DOHH2 (cell line): ENCODE measurements around the gene CCR5.

Experiments used
- H3F3A ChIP-seq: fragments of 200-600 bp; sonication (generic), shearing (Covaris generic); 2 replicates; pipeline ENCODE4 v1.6.0; 2016; ENCODE audit warnings: antibody characterized with exemption, mild to moderate bottlenecking; ENCODE audit not compliant: control insufficient read depth, insufficient read depth
- H3K27ac ChIP-seq: fragments of 200-600 bp; sonication (generic); 2 replicates; pipeline ENCODE4 v1.5.1; 2014; ENCODE audit warnings: low read depth, mild to moderate bottlenecking, low read length, moderate library complexity
- H3K27me3 ChIP-seq: fragments of 200-600 bp; sonication (generic); 2 replicates; pipeline ENCODE4 v1.6.1; 2014; ENCODE audit warnings: mild to moderate bottlenecking, low read length, mixed read lengths; ENCODE audit not compliant: control insufficient read depth
- H3K36me3 ChIP-seq: fragments of 200-600 bp; sonication (generic); 2 replicates; pipeline ENCODE4 v1.6.1; 2014; ENCODE audit warnings: mild to moderate bottlenecking, low read length, moderate library complexity, mixed read lengths; ENCODE audit not compliant: control insufficient read depth
- H3K4me1 ChIP-seq: fragments of 200-600 bp; sonication (generic); 2 replicates; pipeline ENCODE4 v1.6.1; 2014; ENCODE audit warnings: mild to moderate bottlenecking, low read length, mixed read lengths; ENCODE audit not compliant: control insufficient read depth
- H3K4me2 ChIP-seq: fragments of 200-600 bp; sonication (generic); 2 replicates; pipeline ENCODE4 v1.6.0; 2014; ENCODE audit warnings: mild to moderate bottlenecking, low read length, moderate library complexity
- H3K4me3 ChIP-seq: fragments of 200-600 bp; sonication (generic); 2 replicates; pipeline ENCODE4 v1.5.1; 2014; ENCODE audit warnings: mild to moderate bottlenecking, low read length, mixed read lengths
- H3K79me2 ChIP-seq: fragments of 200-600 bp; sonication (generic); 2 replicates; pipeline ENCODE4 v1.6.1; 2014; ENCODE audit warnings: mild to moderate bottlenecking, low read length, mixed read lengths; ENCODE audit not compliant: control insufficient read depth
- H3K9me2 ChIP-seq: fragments of 200-600 bp; sonication (generic); replicated peaks from 2 replicates; pipeline ENCODE4 v1.6.1; 2014; ENCODE audit warnings: mild to moderate bottlenecking, low read length, mixed read lengths; ENCODE audit not compliant: control insufficient read depth
- H3K9me3 ChIP-seq: fragments of 200-600 bp; sonication (generic); 2 replicates; pipeline ENCODE4 v1.6.1; 2014; ENCODE audit warnings: antibody characterized with exemption, low read length, mixed read lengths; ENCODE audit not compliant: control insufficient read depth, insufficient read depth
- H4K20me1 ChIP-seq: fragments of 200-600 bp; sonication (generic); 2 replicates; pipeline ENCODE4 v1.6.0; 2014; ENCODE audit warnings: low read depth, mild to moderate bottlenecking, antibody characterized with exemption, low read length, moderate library complexity; ENCODE audit not compliant: control insufficient read depth, insufficient read depth
- EZH2phosphoT487 ChIP-seq: fragments of 200-600 bp; sonication (generic); IDR thresholded peaks from 2 replicates; pipeline ENCODE4 v1.6.1; 2017; ENCODE audit warnings: borderline replicate concordance, mild to moderate bottlenecking, antibody characterized with exemption, low read length, moderate library complexity, mixed read lengths
- TF ChIP-seq, protein P1 (sequence below): fragments of 200-600 bp; sonication (generic); IDR thresholded peaks from one replicate; pipeline ENCODE4 v1.5.1; 2014; ENCODE audit warnings: antibody characterized with exemption, mild to moderate bottlenecking, low read depth, low read length; ENCODE audit not compliant: poor library complexity, severe bottlenecking

Gene CCR5

DNA sequence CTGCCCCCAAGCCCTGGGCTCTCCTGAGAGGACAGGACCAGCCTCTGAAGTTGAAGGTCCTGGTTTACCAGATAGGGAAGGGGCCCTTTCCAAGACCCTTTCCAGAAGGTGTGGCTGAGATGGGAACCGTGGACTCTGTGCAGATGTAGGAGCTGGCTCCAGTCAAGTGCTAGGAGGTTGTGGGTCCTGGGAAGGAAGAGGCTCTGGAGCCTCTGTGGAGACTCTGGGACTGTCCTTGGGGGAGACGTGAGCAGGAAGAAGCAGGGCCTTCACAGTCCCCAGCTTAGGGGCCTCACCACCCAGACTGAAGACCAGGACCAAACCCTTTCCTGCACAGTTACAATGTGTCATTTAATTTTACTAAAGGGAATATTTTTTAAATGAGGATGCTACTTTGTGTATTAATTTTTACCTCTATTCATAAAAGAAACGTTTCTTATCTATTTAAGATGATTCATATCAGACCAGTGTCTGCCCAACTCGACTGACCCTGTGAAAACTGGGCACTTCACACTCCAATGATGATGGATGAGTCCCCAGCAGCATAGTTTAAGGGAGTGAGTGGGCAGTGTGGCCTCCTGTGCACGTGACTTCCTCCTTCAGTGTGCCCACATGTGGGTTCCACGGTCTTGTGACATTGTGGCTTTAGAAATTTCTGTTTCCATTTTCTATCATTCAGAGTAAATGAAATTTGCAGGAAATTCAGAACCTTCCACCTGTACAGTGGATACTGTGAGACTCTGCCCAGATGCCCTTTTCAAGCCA, 25.2 kb downstream of the CCR5 start:
- TF ChIP-seq, protein P1, sequence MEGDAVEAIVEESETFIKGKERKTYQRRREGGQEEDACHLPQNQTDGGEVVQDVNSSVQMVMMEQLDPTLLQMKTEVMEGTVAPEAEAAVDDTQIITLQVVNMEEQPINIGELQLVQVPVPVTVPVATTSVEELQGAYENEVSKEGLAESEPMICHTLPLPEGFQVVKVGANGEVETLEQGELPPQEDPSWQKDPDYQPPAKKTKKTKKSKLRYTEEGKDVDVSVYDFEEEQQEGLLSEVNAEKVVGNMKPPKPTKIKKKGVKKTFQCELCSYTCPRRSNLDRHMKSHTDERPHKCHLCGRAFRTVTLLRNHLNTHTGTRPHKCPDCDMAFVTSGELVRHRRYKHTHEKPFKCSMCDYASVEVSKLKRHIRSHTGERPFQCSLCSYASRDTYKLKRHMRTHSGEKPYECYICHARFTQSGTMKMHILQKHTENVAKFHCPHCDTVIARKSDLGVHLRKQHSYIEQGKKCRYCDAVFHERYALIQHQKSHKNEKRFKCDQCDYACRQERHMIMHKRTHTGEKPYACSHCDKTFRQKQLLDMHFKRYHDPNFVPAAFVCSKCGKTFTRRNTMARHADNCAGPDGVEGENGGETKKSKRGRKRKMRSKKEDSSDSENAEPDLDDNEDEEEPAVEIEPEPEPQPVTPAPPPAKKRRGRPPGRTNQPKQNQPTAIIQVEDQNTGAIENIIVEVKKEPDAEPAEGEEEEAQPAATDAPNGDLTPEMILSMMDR, result no peak
- TF ChIP-seq EZH2phosphoT487, result no peak
- no peaks in the 10 kb centered on the region for H3K36me3 ChIP-seq
- H3F3A ChIP-seq, result no peaks in the 10 kb centered on the region
- H3K27me3 ChIP-seq, result peaks cover 7% of the 10 kb centered on the region; the same call in 1 of the 2 replicates
- H3K79me2 ChIP-seq, result no peaks in the 10 kb centered on the region
- no peaks in the 10 kb centered on the region for H3K9me2 ChIP-seq
- H3K4me2 ChIP-seq, result no peak overlapping the region
- no peak overlapping the region for H3K27ac ChIP-seq
- no peaks in the 10 kb centered on the region for H3K9me3 ChIP-seq
- no peak overlapping the region for H3K4me3 ChIP-seq
- H4K20me1 ChIP-seq, result no peaks in the 10 kb centered on the region
- no peaks in the 10 kb centered on the region for H3K4me1 ChIP-seq

DNA sequence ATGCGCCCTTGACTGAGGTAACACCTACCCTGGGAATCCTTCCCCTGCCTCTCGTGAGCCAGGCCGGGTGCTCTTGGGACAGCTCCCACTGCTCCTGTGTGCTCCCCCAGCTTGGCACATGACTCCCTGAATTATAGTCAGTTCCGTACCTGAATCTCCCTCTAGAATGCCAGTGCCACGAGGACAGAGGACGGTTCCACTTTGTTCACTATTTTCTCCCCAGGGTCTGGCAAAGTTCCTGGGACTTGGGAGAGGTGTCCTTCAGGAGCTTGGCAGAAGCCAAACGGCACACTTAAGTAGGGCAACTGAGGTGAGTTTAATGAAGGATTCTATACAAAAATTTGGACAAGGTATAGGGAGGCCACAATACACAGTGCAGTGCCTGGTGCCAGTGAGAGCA, 26.4 kb downstream of the CCR5 start:
- Histone ChIP-seq H3K4me1 (no peaks in the 10 kb centered on the region), H3K27me3 (peaks cover 9% of the 10 kb centered on the region), H3F3A (no peaks in the 10 kb centered on the region), H3K27ac (no peak overlapping the region), H3K4me3 (no peak overlapping the region), H3K36me3 (no peaks in the 10 kb centered on the region), H3K9me2 (no peaks in the 10 kb centered on the region), H3K9me3 (no peaks in the 10 kb centered on the region), H4K20me1 (no peaks in the 10 kb centered on the region), H3K79me2 (no peaks in the 10 kb centered on the region), H3K4me2 (no peak overlapping the region)
- TF ChIP-seq, protein P1, result no peak
- TF ChIP-seq EZH2phosphoT487, result no peak

DNA sequence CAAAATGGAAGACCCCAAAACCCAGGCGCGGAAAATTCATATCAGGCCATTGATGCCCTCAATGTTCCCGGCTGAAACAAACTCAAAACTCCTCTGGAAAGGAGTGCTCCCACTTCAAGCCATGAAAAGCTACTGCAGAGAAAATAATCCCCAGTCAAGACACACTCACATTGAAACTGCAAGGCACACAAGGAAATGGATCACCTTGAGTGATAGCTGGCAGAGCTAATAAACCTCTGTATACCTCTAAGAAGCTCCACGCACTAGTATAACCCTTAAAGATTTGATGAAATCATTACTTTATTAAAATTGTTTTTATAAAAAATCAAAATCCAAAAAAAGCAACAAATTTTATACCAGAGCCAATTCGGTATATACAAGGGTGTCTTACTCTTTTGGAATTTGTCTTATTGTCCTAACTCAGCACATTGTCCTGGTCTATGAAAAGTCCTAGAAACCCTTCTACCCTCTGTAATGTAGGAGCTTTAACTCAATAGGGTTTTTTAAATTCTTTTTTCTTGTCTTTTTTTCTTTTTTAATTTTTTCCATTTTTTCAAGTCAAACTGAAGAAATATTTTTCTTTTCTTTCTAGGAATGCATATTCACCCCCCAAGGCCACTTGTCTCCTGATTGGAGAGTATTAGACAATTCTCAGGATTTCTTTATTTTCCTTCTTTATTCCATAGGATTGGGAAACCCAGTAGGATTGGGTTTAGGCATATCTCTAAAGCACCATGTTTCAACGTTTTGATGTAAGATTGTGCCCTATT, 27.6 kb downstream of the CCR5 start:
- TF ChIP-seq, protein P1, result no peak
- TF ChIP-seq EZH2phosphoT487, result no peak
- Histone ChIP-seq H3F3A (no peaks in the 10 kb centered on the region), H3K4me2 (no peak overlapping the region), H3K4me1 (no peaks in the 10 kb centered on the region), H3K4me3 (no peak overlapping the region), H3K27me3 (peaks cover 9% of the 10 kb centered on the region), H3K27ac (no peak overlapping the region), H4K20me1 (no peaks in the 10 kb centered on the region), H3K79me2 (no peaks in the 10 kb centered on the region), H3K36me3 (no peaks in the 10 kb centered on the region), H3K9me2 (no peaks in the 10 kb centered on the region), H3K9me3 (no peaks in the 10 kb centered on the region)
